ENCODE measurements around the gene SPIRE1.
A peak's percentile ranks its signal among the peaks of the same experiment; 100 is the strongest.

SPIRE1 gene

GRCh38 chr18:12702221-12703095, 44.6 kb upstream of the SPIRE1 start, which contains the start of the genes CEP76 and PSMG2:
Gene CEP76, minus strand, starts transcription at chr18:12702723. Its CDS starts 175 bp downstream, at chr18:12702548.
Gene PSMG2, plus strand, starts transcription at chr18:12703042. Its CDS starts 66 bp downstream, at chr18:12703108.
- peaks cover 51% of the 10 kb centered on the region for H3K79me2 ChIP-seq (ENCODE audit: insufficient read depth, low read length)
- peaks cover 4% of the 10 kb centered on the region; the same call in 1 of the 2 replicates for H4K20me1 ChIP-seq (ENCODE audit: insufficient read depth, low read length)
- H3K9ac ChIP-seq (ENCODE audit: low read length), result peak within 1 kb of the TSS; percentile 88
- TF ChIP-seq EZH2 (IDR thresholded peaks at IDR 0.05; ENCODE audit: borderline replicate concordance, low read length) (no peak), CTCF (IDR thresholded peaks at IDR 0.05; ENCODE audit: low read length) (no peak)
- peaks cover 32% of the 10 kb centered on the region for H3K4me1 ChIP-seq (ENCODE audit: insufficient read depth, low read length, severe bottlenecking)
- peaks cover 55% of the 10 kb centered on the region for H3K36me3 ChIP-seq (ENCODE audit: insufficient read depth, low read length)
- no peaks in the 10 kb centered on the region for H3F3A ChIP-seq (ENCODE audit: insufficient read depth, low read length)
- no peaks in the 10 kb centered on the region for H3K27me3 ChIP-seq (ENCODE audit: insufficient read depth, low read length)
- peak within 1 kb of the TSS; percentile 80 for H3K4me3 ChIP-seq (ENCODE audit: low read depth, low read length, poor library complexity, severe bottlenecking)
- H3K9me2 ChIP-seq (ENCODE audit: low read depth, low read length), result no peaks in the 10 kb centered on the region
- H3K9me3 ChIP-seq (ENCODE audit: low read length), result no peaks in the 10 kb centered on the region
- peak within 1 kb of the TSS; percentile 70 for H3K4me2 ChIP-seq (ENCODE audit: low read length)
- peak within 1 kb of the TSS; percentile 79 for H3K27ac ChIP-seq (ENCODE audit: low read depth, low read length, poor library complexity, severe bottlenecking)
- H2AFZ ChIP-seq (ENCODE audit: low read length), result peak within 1 kb of the TSS; percentile 11

- H3K4me2 ChIP-seq (ENCODE audit: low read length), result peak overlapping the region; percentile 70
- H3K9me3 ChIP-seq (ENCODE audit: low read length), result no peaks in the 10 kb centered on the region
- peak overlapping the region; percentile 80 for H3K4me3 ChIP-seq (ENCODE audit: low read depth, low read length, poor library complexity, severe bottlenecking)
- H3K27me3 ChIP-seq (ENCODE audit: insufficient read depth, low read length), result no peaks in the 10 kb centered on the region
- H3F3A ChIP-seq (ENCODE audit: insufficient read depth, low read length), result no peaks in the 10 kb centered on the region
- peaks cover 54% of the 10 kb centered on the region for H3K36me3 ChIP-seq (ENCODE audit: insufficient read depth, low read length)
- peaks cover 51% of the 10 kb centered on the region for H3K79me2 ChIP-seq (ENCODE audit: insufficient read depth, low read length)
- no peak overlapping the region for H3K27ac ChIP-seq (ENCODE audit: low read depth, low read length, poor library complexity, severe bottlenecking)
- no peaks in the 10 kb centered on the region for H3K9me2 ChIP-seq (ENCODE audit: low read depth, low read length)
- no peak overlapping the region for H2AFZ ChIP-seq (ENCODE audit: low read length)
- TF ChIP-seq CTCF (IDR thresholded peaks at IDR 0.05; ENCODE audit: low read length) (no peak), EZH2 (IDR thresholded peaks at IDR 0.05; ENCODE audit: borderline replicate concordance, low read length) (no peak)
- H3K9ac ChIP-seq (ENCODE audit: low read length), result peak overlapping the region; percentile 88; the same call in 1 of the 2 replicates
- peaks cover 32% of the 10 kb centered on the region for H3K4me1 ChIP-seq (ENCODE audit: insufficient read depth, low read length, severe bottlenecking)
- H4K20me1 ChIP-seq (ENCODE audit: insufficient read depth, low read length), result peaks cover 4% of the 10 kb centered on the region; the same call in 1 of the 2 replicates
Measured at GRCh38 chr18:12701161-12701560, 43.3 kb upstream of the SPIRE1 start.

- H3K9ac ChIP-seq (ENCODE audit: low read length), result peak overlapping the region; percentile 2; the same call in 1 of the 2 replicates
- H3K79me2 ChIP-seq (ENCODE audit: insufficient read depth, low read length), result peaks cover 43% of the 10 kb centered on the region
- no peak overlapping the region for H3K4me2 ChIP-seq (ENCODE audit: low read length)
- H3F3A ChIP-seq (ENCODE audit: insufficient read depth, low read length), result no peaks in the 10 kb centered on the region
- peaks cover 30% of the 10 kb centered on the region for H3K4me1 ChIP-seq (ENCODE audit: insufficient read depth, low read length, severe bottlenecking)
- no peak overlapping the region for H3K4me3 ChIP-seq (ENCODE audit: low read depth, low read length, poor library complexity, severe bottlenecking)
- H3K27me3 ChIP-seq (ENCODE audit: insufficient read depth, low read length), result no peaks in the 10 kb centered on the region
- TF ChIP-seq CTCF (IDR thresholded peaks at IDR 0.05; ENCODE audit: low read length) (no peak), EZH2 (IDR thresholded peaks at IDR 0.05; ENCODE audit: borderline replicate concordance, low read length) (no peak)
- H3K9me2 ChIP-seq (ENCODE audit: low read depth, low read length), result no peaks in the 10 kb centered on the region
- H2AFZ ChIP-seq (ENCODE audit: low read length), result no peak overlapping the region
- H3K27ac ChIP-seq (ENCODE audit: low read depth, low read length, poor library complexity, severe bottlenecking), result no peak overlapping the region
- H3K36me3 ChIP-seq (ENCODE audit: insufficient read depth, low read length), result peaks cover 56% of the 10 kb centered on the region
- no peaks in the 10 kb centered on the region for H3K9me3 ChIP-seq (ENCODE audit: low read length)
- H4K20me1 ChIP-seq (ENCODE audit: insufficient read depth, low read length), result peaks cover 4% of the 10 kb centered on the region; the same call in 1 of the 2 replicates
Measured at GRCh38 chr18:12699747-12700146, 41.8 kb upstream of the SPIRE1 start.
